NCI-H1417 (cell line): ENCODE measurements around the gene ELMO1.
A peak's percentile ranks its signal among the peaks of the same experiment; 100 is the strongest.

Experiments
- DNase-seq, 3 experiments: peaks; one replicate each; lab custom pipeline; 2025; lab: John Stamatoyannopoulos, UW

ELMO1 gene

DNA sequence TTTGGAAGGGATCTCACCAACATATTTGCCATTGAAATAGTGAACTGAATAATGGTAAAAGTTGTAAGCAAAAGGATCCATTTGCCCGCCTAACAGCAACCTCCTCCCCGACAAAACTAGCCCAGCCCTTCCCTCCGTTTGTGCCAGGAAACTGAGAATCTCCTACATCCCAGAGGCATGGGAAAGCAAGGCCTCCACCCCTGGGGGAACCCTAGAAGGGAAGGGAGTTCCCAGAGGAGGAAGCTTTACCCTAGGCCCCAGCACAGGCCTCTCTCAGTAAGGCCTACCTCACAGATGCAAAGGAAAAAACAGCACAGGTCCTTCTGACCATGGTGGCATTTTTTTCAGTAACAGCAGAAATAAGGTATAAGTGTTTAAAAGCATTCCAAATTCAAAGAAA, 229.7 kb downstream of the ELMO1 start:
- DNase-seq = no peak

DNA sequence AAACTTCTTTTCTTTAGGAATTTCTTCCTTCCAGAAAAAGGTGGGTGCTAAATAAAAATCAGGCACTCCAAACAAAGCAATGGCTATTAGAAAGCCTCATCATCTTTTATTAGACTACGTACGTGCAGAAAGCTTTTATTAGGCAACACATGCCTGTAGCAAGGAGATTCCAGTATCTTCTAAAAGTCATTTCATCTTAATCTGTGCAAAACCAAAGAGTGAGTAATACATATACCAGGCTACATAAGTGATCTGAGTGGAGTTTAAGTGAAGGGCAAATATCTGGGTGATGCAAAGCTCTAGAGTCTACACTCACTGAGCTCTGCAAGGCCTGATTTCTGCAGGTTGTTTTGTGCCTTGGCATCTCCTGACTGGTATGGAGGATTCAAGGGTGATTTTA, 231.7 kb downstream of the ELMO1 start:
- no peak for DNase-seq

DNA sequence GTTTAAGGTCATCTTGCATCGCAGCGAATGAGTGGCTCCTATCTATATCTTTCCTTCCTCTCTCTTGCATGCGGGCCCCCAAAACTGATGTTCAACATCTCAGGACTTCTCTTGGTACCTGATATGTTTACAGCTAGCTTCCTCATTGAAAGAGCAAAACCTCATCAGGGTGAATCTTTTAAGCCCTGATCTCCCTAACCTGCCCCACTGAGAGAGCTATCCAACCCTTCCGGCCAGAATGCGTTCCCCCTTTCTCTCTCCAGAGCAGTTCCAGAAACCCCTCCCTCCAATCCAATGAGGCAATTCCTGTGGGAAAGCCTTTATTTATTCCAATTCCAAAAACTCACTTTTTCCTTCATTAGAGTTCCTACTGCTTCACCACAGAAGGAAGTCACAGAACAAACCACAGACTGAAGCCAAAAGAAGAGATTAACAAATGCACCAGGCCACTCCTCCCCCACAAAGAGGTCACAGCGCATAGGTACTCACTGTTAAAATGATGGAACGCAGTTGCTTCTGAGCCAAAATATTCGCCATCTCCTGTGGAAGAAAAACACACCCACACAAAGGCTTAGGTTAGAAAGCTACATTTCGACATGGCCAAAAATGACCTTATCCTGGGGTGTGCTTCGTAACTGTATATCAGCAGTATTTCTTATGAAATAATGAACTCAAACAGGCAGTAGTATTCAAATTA, 232.4 kb downstream of the ELMO1 start:
- DNase-seq = no peak

DNA sequence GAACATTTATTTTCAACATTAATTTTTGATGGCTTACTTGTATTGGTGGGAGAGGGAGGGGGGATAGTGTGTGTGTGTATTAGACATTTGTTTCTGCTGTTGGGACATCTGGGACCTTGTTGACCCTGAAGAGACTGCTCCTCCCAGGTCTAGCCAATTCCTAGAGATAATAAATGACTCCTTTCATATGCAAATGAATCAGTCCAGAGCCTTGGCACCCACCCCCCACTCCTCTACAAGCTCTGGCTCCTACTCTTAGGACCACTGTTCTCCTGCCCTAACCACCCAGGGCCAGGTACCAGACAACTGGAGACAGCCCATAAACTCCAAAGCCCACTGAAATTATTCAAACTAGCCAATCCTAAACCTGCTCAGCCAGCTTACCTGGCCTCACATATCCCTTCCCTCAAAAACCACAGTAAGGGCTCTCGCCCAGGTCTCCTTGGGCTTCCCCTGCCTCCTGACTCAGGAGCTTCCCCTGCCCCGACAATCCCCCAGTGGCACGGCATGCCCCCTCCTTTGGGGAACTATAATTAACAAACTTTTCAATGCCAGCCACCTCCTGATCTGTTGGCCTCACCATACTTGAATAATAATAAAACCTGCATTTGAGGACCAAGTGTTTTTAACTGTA, 233.3 kb downstream of the ELMO1 start:
- DNase-seq = no peak

DNA sequence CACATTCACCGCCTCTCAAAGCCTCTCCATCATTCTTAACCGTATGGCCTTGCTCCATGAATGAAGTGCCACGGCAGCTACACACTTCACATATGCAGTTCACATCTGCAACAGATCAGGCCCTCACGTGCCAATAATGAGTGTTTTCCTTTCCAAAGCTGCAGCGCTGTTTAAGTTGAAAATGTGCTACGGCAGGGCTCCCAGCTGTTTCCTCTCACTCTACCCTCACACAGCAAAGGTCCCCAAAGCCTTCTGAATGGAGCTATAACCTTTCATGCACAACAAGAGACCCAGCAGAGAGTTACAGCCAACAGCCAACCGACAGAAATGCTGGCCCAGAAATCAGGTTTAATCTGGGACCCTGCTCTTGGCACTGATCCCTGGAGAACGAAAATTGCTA, 236.1 kb downstream of the ELMO1 start:
- DNase-seq = no peak

DNA sequence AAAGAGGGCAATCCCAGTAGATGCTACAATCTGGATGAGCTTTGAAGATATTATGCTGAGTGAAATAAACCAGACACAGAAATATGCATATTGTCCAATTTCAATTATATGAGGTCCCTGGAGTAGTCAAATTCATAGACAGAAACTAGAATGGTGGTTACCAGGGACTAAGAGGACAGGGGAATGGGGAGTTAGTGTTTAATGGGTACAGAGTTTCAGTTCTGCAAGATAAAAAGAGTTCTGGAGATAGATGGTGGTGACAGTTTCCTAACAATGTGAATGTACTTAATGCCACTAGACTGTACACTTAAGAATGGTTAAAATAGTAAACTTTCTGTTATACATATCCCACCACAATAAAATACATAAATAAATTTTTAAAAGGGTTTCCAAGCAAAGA, 236.6 kb downstream of the ELMO1 start:
- DNase-seq = no peak

DNA sequence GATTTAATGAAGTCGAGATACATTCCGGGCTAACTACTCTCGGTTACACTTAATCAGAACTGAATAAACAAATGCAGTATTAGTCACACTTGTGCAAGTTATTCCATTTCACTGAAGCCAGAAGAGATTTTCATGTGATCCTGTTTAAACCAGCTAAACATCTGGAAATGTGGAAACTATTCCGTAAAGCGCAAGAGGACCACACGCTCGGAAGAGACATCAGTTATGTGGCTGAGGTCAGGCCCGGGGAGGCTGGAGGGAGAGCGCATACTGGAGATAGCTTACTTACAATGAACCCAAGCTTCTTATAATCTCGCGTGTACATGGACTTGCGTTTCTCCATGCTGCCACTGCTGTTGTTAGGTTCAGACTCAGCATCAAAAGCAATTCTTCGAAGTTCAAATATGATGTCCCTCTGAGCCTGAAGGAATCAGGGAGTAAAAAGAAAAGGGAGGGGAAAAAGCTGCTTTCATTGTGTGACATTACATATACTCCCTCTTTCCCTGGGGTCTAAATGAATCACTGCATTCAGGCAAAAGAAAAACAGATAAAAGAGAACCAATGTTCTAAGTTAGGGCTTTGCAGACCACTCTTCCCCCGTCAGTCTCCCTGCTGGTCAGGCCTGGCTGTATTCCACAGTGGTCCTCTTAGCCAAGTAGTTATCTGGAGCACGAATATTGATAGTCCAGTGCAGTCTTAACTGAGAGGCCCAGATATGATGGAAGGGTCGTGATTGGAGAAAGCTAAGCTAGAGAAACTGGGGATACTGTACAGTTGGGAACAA, 237.4 kb downstream of the ELMO1 start:
- no peak for DNase-seq

DNA sequence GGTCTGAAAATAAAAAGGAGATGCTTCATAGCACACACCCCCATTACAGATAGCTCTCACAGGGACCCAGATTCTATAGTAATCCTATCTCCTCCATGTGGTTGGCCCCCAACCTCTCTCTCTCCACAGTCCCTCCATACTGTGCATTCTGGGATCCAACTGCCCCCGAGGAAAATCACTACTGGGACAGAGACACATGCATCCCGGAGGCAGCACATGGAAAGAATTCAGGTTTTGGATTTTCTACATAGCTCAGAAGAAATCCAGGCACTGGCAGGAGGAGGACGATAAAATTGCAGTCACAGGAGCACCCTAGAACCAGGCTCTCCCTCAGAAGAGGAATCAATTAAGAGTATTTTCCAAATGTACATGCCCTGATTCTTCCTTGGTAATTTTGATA, 239.5 kb downstream of the ELMO1 start:
- DNase-seq = no peak

DNA sequence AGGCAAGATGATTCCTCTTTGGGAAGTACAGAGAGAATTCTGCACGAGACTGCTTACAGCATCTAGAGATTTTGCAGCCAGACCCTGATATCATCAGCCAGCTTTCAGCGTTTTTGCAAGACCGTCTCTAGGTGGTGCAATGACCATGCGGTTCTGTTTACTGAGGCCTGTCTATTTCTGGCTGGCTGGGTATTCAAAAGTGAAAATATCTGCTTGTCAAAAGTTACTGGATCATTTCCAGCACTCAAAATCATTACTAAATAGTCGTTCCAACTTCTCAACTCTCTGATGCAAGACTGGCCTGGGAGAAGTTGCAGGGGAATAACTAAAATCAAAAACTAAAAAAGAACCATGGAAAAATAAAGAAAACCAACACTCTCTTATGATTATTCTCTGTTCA, 240.1 kb downstream of the ELMO1 start:
- peak; percentile 12 to 59 (median 16) for DNase-seq

DNA sequence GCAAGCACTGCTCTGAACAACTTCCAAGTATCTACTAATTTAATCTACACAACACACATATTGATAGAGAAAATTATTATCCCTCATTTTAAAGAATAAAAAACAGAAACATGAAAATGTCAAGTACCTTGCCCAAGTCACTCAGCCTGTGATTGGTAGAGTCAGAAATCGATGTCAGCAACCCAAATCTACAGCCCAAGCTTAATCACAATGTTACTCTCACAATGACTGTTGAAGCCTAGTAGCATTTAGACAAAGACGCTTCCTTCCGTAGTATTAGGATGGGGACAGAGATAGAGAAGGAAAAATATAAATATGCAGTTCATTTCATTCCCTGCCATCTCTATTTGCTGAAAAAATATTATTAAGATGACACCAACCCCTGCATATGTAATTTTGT, 242.5 kb downstream of the ELMO1 start:
- DNase-seq = no peak

DNA sequence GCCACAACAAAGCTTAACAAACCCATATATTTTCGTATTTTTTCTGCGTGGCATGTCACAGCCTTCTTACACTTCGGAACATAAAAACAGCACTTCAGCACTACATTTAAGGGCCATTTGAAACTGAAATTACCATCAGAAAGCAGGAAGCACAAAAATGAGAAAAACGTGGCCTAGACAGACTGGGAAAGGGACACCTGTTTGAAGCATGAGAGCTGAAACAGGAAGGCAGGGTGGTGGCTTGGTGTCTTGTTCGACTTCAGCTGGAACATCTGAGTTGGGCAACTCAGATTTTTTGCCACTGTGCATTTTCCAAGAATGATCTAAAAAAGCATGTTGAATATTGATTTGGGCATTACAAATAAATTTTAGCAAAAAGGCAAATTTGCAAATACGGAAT, 243.2 kb downstream of the ELMO1 start:
- no peak for DNase-seq

DNA sequence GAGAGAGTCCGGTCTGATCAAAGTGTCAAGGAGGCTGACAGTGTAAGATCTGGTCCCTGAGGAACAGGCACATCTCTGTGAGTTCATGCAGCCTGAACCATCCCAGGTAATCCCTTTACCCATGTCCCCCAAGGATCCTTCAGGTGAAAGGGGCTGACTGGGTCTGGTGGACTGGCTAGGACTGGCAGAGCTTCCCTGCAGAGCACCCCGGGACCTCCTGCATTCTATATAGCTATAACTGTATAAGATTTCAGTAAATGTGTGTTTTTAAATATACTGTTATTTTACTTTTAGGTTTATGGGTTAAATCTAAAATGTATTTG, 246.8 kb downstream of the ELMO1 start:
- DNase-seq = no peak

DNA sequence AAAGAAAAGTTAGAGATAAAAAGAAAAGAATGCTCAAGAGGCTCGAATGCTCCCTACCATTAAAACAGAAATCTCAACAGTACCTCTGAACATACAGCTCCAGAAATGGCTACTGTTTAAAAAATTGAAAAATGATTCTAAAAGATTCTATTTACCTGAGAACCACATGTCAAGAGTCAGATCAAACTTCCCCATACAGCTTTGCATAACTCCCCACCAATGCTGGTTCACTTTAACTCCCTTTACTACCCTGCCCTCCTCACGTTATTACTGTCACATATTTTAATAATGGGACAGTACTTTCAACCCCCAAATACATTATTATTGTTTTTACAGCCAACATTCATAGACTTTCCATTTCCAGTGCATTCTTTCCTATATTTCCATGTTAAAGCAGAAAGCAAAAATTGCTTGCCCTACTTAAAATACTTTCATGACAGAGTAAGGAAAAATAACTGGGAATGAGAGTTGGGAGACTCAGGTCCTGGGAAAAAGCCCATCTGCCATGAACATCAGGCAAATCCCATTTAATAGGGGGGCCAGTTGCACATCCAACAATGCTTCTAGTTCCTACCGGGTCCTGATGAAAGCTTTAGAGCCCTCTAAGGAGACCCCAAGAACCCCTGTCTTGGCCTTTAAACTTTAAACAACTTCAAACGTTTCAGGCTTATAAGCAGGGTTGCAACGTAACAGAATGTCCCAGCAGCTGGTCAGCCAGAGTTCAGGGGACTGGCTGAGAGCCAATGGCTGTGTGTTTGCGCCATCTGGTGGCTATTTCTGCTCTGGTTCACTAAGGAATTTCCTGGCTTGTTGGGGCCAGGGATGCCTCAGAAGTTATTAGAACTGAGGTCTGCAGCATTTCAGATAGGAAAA, 247.4 kb downstream of the ELMO1 start:
- DNase-seq = peak; percentile 60 to 87 (median 69)

DNA sequence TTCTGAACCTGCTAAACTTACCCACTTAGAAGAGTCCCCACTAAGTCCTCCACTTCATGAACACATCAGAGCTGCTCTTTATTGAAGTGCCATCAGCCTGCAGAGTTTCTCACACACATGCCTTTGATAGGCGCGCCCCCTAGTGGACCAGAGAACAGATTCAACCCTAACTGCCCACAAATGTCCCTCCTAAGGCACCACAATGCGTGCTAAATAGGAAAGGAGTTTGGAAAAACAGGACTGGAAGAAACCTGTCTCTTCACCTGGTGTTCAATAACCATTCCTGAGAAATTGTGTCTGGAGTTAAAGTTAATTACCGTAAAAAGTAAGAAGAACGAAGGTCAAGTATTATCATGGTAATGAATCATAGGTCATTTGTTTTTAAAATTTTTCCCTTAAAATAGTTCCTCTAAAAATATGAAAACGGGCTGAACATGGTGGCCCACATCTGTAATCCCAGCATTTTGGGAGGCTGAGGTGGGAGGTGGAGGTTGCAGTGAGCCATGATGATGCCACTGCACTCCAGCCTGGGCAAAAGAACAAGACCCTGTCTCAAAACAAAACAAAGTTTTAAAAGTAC, 249.7 kb downstream of the ELMO1 start:
- DNase-seq = peak; percentile 68 to 95 (median 80)

DNA sequence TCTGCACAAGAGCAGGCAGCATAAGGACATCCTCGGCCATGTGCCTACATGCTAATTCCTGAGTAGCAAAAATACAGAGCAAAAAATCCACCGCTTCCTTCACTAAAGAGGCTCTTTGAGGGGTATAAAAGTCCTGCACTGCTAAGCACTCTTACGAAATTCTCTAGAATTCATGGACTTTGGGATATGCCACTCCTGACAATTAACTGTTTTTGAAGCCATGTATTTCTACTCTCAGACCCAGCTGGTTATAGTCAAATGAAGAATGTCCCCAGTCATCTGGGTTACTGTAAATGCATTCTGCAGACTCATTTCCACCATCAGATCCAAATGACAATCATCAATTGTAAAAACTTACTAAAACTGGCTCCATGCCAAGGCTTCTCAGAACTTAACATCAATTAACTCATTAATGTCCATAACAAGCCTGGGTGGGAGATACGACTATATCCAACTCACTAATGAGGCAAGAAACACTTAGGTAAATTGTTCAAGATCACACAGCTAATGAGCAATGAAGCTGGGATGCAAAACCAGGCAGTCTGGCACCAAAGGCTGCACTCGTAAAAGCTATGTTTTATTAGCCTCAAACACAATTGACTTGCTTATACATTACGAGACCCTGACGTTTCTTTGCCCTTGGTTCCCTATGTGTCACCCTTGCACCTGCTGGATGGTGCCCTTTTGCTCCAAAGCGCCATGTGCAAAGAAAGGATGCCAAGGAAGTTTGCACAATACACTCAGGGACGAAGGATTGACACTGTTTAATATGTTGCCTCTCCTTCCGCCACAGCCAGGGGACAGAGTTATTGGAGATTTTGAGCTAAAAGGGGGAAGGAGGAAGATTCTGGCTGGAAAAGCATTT, 250.4 kb downstream of the ELMO1 start:
- peak in 2 of 3 experiments; percentile 57 to 80 for DNase-seq

DNA sequence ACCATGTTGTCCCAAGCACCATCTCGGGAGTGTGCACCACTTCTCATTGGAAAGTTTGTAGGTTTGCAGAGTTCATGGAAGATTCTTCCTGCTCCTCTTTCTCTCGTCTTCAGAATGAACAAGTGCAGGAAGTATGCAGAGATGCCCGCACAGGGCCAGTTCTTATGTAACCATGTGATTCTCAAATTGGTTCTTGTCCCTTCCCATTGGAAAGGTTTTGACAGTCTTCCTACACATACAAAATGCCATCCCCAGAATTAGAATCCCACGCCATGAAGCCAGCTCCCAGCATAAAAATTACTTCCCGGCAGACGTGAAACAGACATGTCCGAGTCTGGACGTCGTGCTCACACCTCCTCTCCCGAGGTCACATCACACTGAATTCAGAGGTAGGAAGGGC, 251.6 kb downstream of the ELMO1 start:
- no peak for DNase-seq

DNA sequence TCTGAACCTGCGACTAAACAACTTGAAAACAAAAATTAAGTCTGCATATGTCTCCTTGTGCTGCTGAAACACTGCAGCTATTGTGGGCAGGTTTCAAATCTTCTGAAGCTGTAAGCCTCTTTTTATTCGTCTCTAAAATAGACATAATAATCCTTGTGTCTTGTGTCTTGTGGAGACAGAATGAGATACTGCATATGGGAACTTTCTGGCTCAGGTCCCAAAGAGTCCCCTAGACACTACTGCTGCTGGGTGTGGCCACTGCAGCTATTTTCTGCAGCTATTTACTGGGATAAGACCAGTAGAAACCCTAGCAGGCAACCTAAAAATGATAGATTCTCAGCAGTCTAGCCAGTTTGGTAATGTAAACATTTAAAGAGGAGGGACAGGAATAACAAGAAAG, 252.0 kb downstream of the ELMO1 start:
- no peak for DNase-seq

DNA sequence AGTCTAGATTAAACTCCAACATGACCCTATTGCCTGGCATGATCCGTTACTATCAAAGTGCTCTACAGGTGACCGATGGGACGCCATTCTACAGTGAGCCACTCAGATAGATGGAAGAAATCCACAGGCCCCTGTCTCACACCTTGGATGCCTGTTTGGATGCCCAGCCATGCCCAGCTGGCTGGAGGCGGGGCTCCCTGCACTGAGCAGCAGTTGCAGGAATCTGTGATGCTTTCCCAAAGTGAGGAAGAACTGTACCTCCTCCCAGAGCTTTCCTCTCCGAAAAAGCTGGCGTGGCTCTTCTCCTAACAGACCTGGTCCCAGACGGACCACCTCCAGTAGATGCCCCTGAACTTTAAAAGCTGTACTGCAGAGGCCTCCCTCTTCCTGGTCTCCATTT, 253.3 kb downstream of the ELMO1 start:
- no peak for DNase-seq

DNA sequence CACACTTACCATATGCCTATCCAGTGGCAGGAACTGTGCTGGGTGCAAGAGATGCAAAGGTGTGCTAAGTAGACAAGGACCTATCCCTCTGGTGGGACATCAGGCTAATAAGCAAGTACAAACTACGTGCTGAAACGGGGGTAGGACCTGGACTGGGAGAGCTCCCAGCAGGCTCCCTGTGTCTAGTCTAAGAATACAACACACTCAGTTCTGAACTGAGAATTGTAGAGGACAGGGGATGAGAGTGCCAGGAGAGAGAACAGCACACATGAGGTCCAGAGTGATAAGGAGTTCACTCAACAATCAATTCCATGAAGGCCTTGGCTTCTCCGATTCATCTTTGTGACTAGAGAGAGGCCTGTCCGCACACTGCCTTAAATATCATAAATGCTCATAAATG, 253.7 kb downstream of the ELMO1 start:
- DNase-seq = no peak

DNA sequence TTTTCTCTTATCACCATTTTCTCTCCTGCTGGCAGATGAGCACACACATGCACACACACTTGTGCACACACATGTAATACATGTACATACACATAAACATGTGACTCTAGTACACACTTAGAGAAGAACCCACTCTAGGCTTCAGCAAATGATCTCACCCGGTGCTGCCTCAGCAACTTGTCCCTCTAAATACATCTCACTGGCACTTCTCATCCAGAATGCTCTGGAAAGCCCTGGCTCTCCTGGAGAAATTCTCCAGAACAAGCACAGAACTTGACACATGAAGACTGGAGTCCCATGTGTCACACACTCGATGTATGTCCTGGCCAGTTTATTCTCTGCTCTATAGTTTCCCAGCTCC, 254.9 kb downstream of the ELMO1 start:
- no peak for DNase-seq

DNA sequence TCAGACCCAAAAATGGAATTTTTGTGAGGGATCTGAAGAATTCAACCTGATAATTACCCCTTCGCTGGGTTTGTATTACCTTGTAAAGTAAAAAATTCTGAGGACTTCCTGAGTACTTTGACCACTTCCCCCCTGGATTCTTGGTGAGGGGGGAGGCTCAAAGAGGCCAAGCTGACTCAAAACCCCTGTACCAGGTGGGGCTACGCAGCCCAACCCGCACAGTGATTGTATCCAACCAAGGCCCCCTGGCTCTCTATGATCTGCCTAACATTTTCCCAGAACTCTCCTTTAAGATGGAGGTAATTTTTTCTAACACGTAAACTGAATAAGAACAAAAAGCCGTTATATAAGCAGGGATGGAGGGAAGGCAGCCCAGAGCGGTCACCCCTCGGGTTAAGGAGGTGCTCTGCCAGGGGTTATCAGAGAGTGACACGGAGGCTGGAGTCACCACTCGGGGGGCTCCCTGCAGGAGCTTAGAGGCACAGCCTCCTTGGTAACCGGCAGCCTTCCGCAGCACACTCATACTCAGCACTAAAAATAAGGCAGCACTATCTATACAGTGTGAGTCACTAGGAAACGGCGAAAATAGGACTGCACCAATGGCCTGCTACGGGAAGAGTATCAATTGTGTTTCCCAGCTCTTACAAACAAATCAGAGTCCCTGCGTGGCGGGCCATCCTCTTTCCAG, 255.4 kb downstream of the ELMO1 start:
- DNase-seq = no peak
